HEK293 (cell line): ENCODE measurements around the gene CFAP57.

Source experiments
- RBAK ChIP-seq: fragments of 450-650 bp; formaldehyde crosslinking; IDR thresholded peaks from 2 replicates; pipeline ENCODE4 v1.5.1; 2016; ENCODE audit warnings: missing biosample characterization, missing genetic modification characterization
- SALL2 ChIP-seq: fragments of 450-650 bp; formaldehyde crosslinking; IDR thresholded peaks from 2 replicates; pipeline ENCODE4 v1.5.0; 2017; ENCODE audit warnings: missing biosample characterization, mild to moderate bottlenecking, missing genetic modification characterization, borderline replicate concordance
- ZBTB21 ChIP-seq: fragments of 450-650 bp; formaldehyde crosslinking; IDR thresholded peaks from 2 replicates; pipeline ENCODE4 v1.5.1; 2017; ENCODE audit warnings: missing biosample characterization, missing genetic modification characterization
- ZNF121 ChIP-seq: fragments of 450-650 bp; formaldehyde crosslinking; IDR thresholded peaks from 2 replicates; pipeline ENCODE4 v1.5.1; 2016; ENCODE audit warnings: missing biosample characterization, missing genetic modification characterization
- ZNF155 ChIP-seq: fragments of 450-650 bp; formaldehyde crosslinking; IDR thresholded peaks from 2 replicates; pipeline ENCODE4 v1.5.1; 2016; ENCODE audit warnings: missing biosample characterization, missing genetic modification characterization
- ZNF311 ChIP-seq: fragments of 450-650 bp; formaldehyde crosslinking; IDR thresholded peaks from 2 replicates; pipeline ENCODE4 v1.5.1; 2017; ENCODE audit warnings: missing biosample characterization, missing genetic modification characterization, borderline replicate concordance
- ZNF549 ChIP-seq: fragments of 450-650 bp; IDR thresholded peaks from 2 replicates; pipeline ENCODE4 v1.5.1; 2018; ENCODE audit warnings: missing biosample characterization, missing genetic modification characterization, mild to moderate bottlenecking, inconsistent platforms, moderate library complexity
- ZNF629 ChIP-seq: fragments of 450-650 bp; formaldehyde crosslinking; IDR thresholded peaks from 2 replicates; pipeline ENCODE4 v1.5.1; 2017; ENCODE audit warnings: missing biosample characterization, missing genetic modification characterization
- ZNF747 ChIP-seq: fragments of 450-650 bp; formaldehyde crosslinking; IDR thresholded peaks from 2 replicates; pipeline ENCODE4 v1.5.1; 2016; ENCODE audit warnings: missing biosample characterization, missing genetic modification characterization
- ZNF830 ChIP-seq: fragments of 450-650 bp; IDR thresholded peaks from 2 replicates; pipeline ENCODE4 v1.5.0; 2018; ENCODE audit warnings: missing biosample characterization, missing genetic modification characterization, low read depth, mild to moderate bottlenecking, moderate library complexity
- TF ChIP-seq, protein P1 (sequence below): fragments of 450-650 bp; formaldehyde crosslinking; IDR thresholded peaks from 2 replicates; pipeline ENCODE4 v1.5.1; 2016; ENCODE audit warnings: missing biosample characterization, missing genetic modification characterization
- TF ChIP-seq, protein P2 (sequence below): fragments of 450-650 bp; formaldehyde crosslinking; IDR thresholded peaks from 2 replicates; pipeline ENCODE4 v1.5.1; 2016; ENCODE audit warnings: missing biosample characterization, missing genetic modification characterization
- TF ChIP-seq, protein P3 (sequence below): sonication (generic); formaldehyde crosslinking; IDR thresholded peaks from 2 replicates; pipeline ENCODE4 v1.8.1; 2022; ENCODE audit warnings: mild to moderate bottlenecking, moderate library complexity, missing genetic modification reagents

DNA sequence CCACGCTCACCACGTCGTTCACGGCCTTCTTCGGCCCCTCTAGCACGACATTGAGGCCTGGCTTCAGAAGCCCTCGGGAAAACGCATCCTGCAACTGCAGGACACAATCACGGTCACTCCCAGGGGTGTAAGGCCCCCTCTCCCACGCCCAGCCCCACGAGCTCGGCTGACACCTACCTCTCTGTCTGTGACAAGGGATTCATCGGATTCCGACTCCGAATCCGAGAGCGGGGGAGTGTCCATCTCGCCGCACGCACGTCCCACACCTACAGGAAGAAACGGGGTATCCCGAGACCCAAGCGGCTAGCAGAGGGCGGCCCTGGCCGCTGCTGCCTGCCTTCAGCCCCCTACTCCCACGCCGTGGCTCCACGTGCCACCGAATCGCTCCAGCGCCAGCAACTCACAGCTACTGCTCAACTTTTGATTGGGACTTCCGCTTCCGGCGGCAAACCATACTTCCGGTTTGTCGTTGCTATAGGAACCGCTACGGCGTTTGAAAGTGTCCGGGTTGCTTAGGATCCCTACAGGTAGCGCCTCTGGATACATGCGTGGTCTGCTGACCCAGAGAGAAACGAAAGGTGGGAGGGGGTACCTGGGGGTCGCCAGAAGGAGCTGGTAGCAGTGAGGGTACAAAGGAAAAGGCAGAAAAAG, at the start of gene CFAP57, which contains the start of gene EBNA1BP2:
- TF ChIP-seq, protein P1, sequence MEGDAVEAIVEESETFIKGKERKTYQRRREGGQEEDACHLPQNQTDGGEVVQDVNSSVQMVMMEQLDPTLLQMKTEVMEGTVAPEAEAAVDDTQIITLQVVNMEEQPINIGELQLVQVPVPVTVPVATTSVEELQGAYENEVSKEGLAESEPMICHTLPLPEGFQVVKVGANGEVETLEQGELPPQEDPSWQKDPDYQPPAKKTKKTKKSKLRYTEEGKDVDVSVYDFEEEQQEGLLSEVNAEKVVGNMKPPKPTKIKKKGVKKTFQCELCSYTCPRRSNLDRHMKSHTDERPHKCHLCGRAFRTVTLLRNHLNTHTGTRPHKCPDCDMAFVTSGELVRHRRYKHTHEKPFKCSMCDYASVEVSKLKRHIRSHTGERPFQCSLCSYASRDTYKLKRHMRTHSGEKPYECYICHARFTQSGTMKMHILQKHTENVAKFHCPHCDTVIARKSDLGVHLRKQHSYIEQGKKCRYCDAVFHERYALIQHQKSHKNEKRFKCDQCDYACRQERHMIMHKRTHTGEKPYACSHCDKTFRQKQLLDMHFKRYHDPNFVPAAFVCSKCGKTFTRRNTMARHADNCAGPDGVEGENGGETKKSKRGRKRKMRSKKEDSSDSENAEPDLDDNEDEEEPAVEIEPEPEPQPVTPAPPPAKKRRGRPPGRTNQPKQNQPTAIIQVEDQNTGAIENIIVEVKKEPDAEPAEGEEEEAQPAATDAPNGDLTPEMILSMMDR (tag by site-specific recombination): no peak
- TF ChIP-seq ZNF830 (no peak), ZNF549 (tag by site-specific recombination) (no peak), ZNF121 (tag by site-specific recombination) (no peak), ZNF155 (no peak), ZNF747 (tag by site-specific recombination) (no peak), ZNF629 (tag by site-specific recombination) (0 out of 2 replicates have a peak, but pooled peaks have one; percentile 10), SALL2 (tag by site-specific recombination) (no peak), ZNF311 (tag by site-specific recombination) (no peak), ZBTB21 (tag by site-specific recombination) (no peak), RBAK (no peak)
- TF ChIP-seq, protein P2, sequence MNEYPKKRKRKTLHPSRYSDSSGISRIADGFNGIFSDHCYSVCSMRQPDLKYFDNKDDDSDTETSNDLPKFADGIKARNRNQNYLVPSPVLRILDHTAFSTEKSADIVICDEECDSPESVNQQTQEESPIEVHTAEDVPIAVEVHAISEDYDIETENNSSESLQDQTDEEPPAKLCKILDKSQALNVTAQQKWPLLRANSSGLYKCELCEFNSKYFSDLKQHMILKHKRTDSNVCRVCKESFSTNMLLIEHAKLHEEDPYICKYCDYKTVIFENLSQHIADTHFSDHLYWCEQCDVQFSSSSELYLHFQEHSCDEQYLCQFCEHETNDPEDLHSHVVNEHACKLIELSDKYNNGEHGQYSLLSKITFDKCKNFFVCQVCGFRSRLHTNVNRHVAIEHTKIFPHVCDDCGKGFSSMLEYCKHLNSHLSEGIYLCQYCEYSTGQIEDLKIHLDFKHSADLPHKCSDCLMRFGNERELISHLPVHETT (tag by site-specific recombination): no peak
- TF ChIP-seq, protein P3, sequence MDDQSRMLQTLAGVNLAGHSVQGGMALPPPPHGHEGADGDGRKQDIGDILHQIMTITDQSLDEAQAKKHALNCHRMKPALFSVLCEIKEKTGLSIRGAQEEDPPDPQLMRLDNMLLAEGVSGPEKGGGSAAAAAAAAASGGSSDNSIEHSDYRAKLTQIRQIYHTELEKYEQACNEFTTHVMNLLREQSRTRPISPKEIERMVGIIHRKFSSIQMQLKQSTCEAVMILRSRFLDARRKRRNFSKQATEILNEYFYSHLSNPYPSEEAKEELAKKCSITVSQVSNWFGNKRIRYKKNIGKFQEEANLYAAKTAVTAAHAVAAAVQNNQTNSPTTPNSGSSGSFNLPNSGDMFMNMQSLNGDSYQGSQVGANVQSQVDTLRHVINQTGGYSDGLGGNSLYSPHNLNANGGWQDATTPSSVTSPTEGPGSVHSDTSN (CRISPR knock-in tag): no peak
